Adrenal gland (tissue), 5 donors: ENCODE results near the gene SERPINA6.

ENCODE experiments used
- CTCF ChIP-seq, 6 experiments: fragments of 450-650 bp in 4 of 6; fragments of 200-600 bp in 2 of 6; sonication (generic) in 1 of 6; IDR thresholded peaks; 1 replicate in 5 of 6; 2 replicates in 1 of 6; pipeline versions ENCODE4 v1.5.1 to v1.8.0; 2016 to 2021; ENCODE audit warnings: antibody characterized with exemption in 6 of 6, mild to moderate bottlenecking in 2 of 6, moderate library complexity in 1 of 6
- POLR2A ChIP-seq, 2 donors: fragments of 450-650 bp; IDR thresholded peaks; one replicate each; pipeline ENCODE4 v1.6.1; 2017; ENCODE audit warnings: antibody characterized with exemption in 2 of 2, mild to moderate bottlenecking in 2 of 2, moderate library complexity in 1 of 2
- donor health status: DM: no; HTN: no; CAD: no.

GRCh38 chr14:94338023-94338422 is 14.9 kb upstream of the SERPINA6 start:
- TF ChIP-seq CTCF (IDR thresholded peaks at IDR 0.05) (no peak), POLR2A (IDR thresholded peaks at IDR 0.05) (no peak)
